NT2/D1 (cell line): ENCODE measurements around the gene BPGM.

Experiments
- DNase-seq: peaks from one replicate; pipeline ENCODE4 v3.0.0-alpha.2; 2011; ENCODE audit warnings: low read depth, low spot score
- H3K27me3 ChIP-seq: 2 replicates; pipeline ENCODE4 v1.6.0; 2011; ENCODE audit warnings: mild to moderate bottlenecking; ENCODE audit not compliant: insufficient read length, insufficient read depth
- H3K36me3 ChIP-seq: 2 replicates; pipeline ENCODE4 v1.6.1; 2011; ENCODE audit warnings: mild to moderate bottlenecking, low read length, mixed read lengths; ENCODE audit not compliant: insufficient read depth, insufficient read length
- H3K4me1 ChIP-seq: 2 replicates; pipeline ENCODE4 v1.5.1; 2011; ENCODE audit not compliant: insufficient read depth, insufficient read length
- H3K4me3 ChIP-seq: 2 replicates; pipeline ENCODE4 v1.5.1; 2011; ENCODE audit warnings: low read depth; ENCODE audit not compliant: insufficient read length
- H3K9ac ChIP-seq: 2 replicates; pipeline ENCODE4 v1.6.0; 2011; ENCODE audit warnings: low read depth; ENCODE audit not compliant: insufficient read length
- H3K9me3 ChIP-seq: 2 replicates; pipeline ENCODE4 v1.5.1; 2011; ENCODE audit warnings: mild to moderate bottlenecking, low read length; ENCODE audit not compliant: insufficient read depth
- SUZ12 ChIP-seq: IDR thresholded peaks from 2 replicates; pipeline ENCODE4 v1.6.1; 2011; ENCODE audit not compliant: insufficient read length, insufficient read depth; ENCODE audit errors: extremely low read depth
- YY1 ChIP-seq: IDR thresholded peaks from 2 replicates; pipeline ENCODE4 v1.6.1; 2011; ENCODE audit not compliant: insufficient read length, insufficient read depth
- ZNF274 ChIP-seq: IDR thresholded peaks from 2 replicates; pipeline ENCODE4 v1.6.1; 2011; ENCODE audit warnings: mild to moderate bottlenecking, low read depth, low read length

BPGM gene

DNA sequence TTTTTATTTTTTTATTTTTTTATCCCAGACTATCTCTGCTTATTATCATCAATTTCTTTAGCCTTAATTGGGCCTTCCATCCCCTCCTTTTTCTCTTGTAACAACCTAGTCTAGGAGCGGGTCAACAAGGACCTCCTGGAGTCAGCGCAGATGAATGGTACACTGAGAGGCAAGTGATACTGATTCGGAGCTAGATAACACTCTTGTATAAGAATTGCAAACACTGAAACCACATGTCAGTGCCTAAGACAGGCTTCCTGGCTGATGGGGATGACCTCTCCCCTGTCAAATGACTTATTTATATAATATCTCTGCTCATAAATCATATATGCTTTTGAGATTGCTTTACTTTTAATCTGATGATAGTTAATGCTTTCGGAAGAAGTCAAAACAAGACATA, 22.7 kb downstream of the BPGM start:
- Histone ChIP-seq H3K9me3 (peaks cover 4% of the 10 kb centered on the region), H3K4me1 (peaks cover 4% of the 10 kb centered on the region), H3K4me3 (no peak overlapping the region), H3K27me3 (no peaks in the 10 kb centered on the region), H3K9ac (no peak overlapping the region), H3K36me3 (peaks cover under 1% of the 10 kb centered on the region)
- no peak for DNase-seq
- TF ChIP-seq ZNF274 (no peak), SUZ12 (no peak), YY1 (no peak)

DNA sequence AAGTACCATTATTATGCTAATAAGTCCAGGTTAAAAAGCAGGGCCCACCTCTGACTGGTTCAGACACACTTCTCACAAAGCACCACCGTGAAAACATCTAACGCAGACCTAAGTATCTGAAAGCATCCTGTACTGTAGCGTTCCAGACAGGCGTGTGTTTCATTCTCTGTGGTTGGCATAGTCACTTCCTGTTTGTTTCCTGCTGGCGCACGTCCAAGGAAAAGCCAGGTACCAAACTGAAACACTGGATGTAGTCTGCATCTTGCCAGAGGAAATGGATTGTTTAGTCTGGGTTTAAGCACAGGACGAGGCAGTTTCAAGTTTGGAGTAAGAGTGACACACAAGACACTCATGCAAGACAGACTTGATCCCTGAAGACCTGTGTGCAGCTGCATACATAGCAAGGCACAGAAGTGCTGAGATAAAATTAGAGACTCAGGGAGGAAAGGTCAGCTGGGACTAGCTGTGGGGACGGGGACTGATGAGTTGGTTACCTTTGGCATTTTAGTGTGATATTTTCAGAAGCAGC, 23.3 kb downstream of the BPGM start:
- Histone ChIP-seq H3K27me3 (no peaks in the 10 kb centered on the region), H3K4me1 (peaks cover 4% of the 10 kb centered on the region), H3K9ac (no peak overlapping the region), H3K9me3 (peaks cover 9% of the 10 kb centered on the region), H3K36me3 (no peaks in the 10 kb centered on the region), H3K4me3 (no peak overlapping the region)
- TF ChIP-seq ZNF274 (no peak), YY1 (no peak), SUZ12 (no peak)
- no peak for DNase-seq

DNA sequence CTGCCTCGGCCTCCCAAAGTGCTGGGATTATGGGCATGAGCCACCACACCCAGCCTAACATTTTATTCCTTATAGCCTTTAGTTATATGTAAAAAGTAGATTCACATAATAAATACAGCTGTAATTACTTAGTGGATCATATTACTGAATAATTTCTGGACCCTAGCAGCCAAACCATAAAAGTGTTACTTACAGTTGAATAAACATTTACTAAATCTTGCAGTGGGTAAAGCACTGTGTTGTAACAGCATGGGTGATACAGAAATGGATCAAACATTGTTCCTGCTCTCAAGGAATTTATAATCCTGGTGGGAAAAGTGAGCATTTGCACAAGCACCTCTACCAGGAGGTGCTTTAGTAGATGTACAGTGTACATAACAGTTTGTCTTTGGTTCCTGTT, 25.0 kb downstream of the BPGM start:
- Histone ChIP-seq H3K9ac (no peak overlapping the region), H3K9me3 (peaks cover 9% of the 10 kb centered on the region), H3K27me3 (no peaks in the 10 kb centered on the region), H3K4me3 (no peak overlapping the region), H3K36me3 (no peaks in the 10 kb centered on the region), H3K4me1 (peaks cover 4% of the 10 kb centered on the region)
- no peak for DNase-seq
- TF ChIP-seq SUZ12 (no peak), ZNF274 (no peak), YY1 (no peak)

DNA sequence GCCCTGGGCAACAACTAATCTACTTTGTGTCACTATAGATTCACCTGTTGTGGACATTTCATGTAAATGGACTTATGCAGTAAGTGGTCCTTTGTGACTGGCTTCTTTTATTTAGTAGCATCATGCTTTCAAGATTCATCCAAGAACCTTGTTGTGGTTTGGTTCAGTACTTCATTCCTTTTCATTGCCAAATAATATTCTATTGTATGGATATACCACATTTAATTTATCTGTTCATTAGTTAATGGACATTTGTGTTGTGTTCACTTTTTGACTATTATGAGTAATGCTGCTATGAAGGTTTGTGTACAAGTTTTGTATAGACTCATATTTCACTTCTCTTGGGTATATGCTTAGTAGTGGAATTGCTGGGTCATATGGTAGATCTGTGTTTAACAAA, 27.8 kb downstream of the BPGM start:
- Histone ChIP-seq H3K9ac (no peak overlapping the region), H3K27me3 (no peaks in the 10 kb centered on the region), H3K36me3 (peaks cover under 1% of the 10 kb centered on the region), H3K9me3 (peaks cover 9% of the 10 kb centered on the region), H3K4me3 (no peak overlapping the region), H3K4me1 (peaks cover 4% of the 10 kb centered on the region)
- DNase-seq = no peak
- TF ChIP-seq ZNF274 = no peak
- no peak for TF ChIP-seq SUZ12
- no peak for TF ChIP-seq YY1

DNA sequence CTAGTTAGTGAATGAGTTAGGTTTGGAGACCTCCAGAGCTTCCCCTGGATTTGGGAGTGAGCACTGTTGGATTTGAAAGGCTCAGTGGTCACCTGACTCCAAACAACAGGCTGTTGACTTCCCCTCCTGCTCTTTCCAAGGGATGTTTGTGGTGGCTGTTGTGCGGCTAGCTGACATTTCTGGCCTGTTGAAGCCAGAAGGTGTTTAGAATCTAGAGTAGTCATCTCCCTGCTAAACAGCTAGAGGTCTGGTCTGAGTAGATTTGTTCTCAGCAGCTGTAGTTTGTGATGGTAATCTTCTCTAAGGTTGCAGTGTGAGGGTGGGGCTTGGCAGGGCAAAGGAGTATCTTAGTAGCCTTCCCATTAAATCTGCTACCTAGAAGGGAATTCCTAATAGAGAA, 30.1 kb downstream of the BPGM start:
- Histone ChIP-seq H3K27me3 (no peaks in the 10 kb centered on the region), H3K9ac (no peak overlapping the region), H3K36me3 (peaks cover 7% of the 10 kb centered on the region), H3K9me3 (peaks cover 9% of the 10 kb centered on the region), H3K4me3 (no peak overlapping the region), H3K4me1 (no peaks in the 10 kb centered on the region)
- TF ChIP-seq ZNF274 = no peak
- TF ChIP-seq YY1 = no peak
- TF ChIP-seq SUZ12 = no peak
- DNase-seq = no peak

DNA sequence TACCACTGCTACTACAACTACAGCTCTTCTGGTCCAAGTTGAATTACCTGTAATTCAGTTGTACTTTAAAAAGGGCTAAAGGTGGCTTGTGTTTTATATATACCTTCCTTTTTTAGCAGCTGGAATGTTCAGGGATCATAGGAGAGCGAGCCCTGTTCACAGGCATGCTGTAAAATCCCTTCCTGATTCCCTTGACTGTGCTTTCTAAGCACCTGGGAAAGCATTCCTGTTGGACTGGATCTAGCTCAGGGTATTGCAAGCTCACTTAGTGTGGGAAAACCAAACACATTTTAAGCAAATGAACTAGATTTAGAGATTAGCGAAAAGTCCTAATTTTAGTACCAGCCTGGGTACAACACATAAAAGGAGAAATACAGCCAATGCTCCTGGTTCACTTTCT, 31.5 kb downstream of the BPGM start:
- H3K4me1 ChIP-seq = no peaks in the 10 kb centered on the region
- TF ChIP-seq SUZ12 (no peak), YY1 (no peak), ZNF274 (no peak)
- DNase-seq = no peak
- H3K36me3 ChIP-seq = peaks cover 7% of the 10 kb centered on the region
- H3K9me3 ChIP-seq = peaks cover 9% of the 10 kb centered on the region
- no peak overlapping the region for H3K4me3 ChIP-seq
- H3K9ac ChIP-seq = no peak overlapping the region
- H3K27me3 ChIP-seq = no peaks in the 10 kb centered on the region

DNA sequence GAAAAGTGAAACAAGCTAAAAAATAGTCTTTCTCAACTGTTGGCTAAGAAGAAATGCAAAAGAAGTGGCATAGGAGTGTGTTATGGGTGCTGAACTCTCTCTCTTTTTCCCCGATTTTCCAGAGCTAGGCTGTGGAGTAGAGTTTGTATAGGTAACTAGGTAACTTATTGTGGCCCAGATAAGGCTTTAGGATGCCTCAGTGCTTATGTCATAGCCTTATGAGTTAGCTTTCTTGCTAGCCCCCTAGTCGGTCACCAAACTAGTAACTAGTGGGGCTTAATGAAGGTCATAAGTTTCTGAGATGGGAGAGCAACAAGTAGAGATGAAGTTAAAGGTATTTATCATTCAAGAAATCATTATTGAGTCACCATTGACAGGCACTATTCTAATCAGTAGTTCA, 32.4 kb downstream of the BPGM start:
- H3K4me3 ChIP-seq = no peak overlapping the region
- TF ChIP-seq ZNF274 = no peak
- TF ChIP-seq SUZ12 = no peak
- no peak for TF ChIP-seq YY1
- DNase-seq = no peak

DNA sequence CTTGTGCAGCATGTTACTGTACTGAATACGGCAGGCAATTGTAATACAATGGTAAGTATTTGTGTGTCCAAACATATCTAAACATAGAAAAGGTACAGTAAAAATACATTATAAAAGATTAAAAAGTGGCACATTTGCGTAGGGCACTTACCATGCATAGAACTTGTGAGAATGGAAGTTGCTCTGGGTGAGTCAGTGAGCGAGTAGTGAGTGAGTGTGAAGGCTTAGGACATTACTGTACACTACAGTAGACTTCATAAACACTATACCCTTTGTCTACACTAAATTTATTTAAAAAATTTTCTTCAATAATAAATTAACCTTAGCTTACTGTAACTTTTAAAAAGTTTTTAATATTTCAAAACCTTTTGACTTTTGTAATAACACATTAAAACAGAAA, 37.5 kb downstream of the BPGM start:
- TF ChIP-seq YY1 (no peak), ZNF274 (no peak), SUZ12 (no peak)
- Histone ChIP-seq H3K4me1 (no peaks in the 10 kb centered on the region), H3K36me3 (peaks cover 7% of the 10 kb centered on the region), H3K4me3 (no peak overlapping the region), H3K9ac (no peak overlapping the region), H3K27me3 (no peaks in the 10 kb centered on the region), H3K9me3 (no peaks in the 10 kb centered on the region)
- no peak for DNase-seq

More for the DNA sequence above, 32.4 kb downstream of the BPGM start:
- Histone ChIP-seq H3K4me1 (no peaks in the 10 kb centered on the region), H3K9ac (no peak overlapping the region), H3K36me3 (peaks cover 7% of the 10 kb centered on the region), H3K27me3 (no peaks in the 10 kb centered on the region), H3K9me3 (peaks cover 9% of the 10 kb centered on the region)
